Measurements from ENCODE around the gene S100A4.
A peak's percentile ranks its signal among the peaks of the same experiment; 100 is the strongest.
"Not testable (repeated sequence)": the region's sequence is repeated elsewhere in the genome, so short reads cannot be mapped to it uniquely, and the experiment has no call there.

Gene S100A4

DNA sequence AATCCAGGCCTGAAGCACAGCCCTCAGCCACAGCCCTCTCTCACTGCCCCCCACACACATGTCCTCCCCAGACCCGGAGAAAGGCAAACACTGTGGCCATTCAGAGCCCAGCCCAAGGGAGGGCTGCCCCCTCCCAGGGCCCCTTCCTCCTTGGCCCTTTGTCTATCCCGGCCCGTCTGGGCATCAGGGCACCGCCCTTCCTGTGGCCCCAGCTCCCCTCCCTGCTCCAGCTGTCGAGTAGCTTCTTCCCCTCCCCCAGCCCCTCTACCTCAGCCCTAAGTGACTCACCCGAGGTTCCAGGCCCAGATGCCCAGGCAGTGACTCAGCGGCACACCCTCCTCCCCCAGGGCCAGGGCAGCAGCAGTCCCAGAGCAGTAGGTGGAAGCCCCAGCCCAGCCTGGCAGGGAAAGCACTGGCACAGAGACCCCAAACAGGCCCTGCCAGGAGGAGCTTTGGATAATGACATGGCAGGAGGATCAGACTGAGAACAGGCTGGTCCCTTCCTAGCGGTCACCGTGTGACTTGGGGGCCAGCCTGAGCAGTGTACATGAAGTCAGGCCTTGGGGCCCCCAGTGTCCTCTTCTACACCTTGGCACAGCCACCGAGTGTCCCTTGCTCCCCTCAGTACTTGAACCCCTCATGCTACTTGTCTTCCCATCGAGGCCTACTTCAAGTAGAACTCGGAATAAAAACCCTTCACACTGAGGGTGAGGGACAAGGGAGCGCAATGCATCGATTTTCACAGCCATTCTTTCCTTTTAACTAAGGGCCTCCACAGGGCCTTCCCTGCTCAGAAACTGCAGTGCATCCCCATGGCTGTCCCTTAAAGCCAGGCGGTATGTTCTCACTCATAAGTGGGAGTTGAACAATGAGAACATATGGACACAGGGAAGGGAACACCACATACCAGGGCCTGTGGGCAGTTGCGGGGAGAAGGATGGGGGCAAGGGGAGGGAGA lies 21.1 kb upstream of the S100A4 start:
- peak; percentile 67 for DNase-seq

- DNase-seq: no peak
Measured at GRCh38 chr1:153565529-153566374, 20.1 kb upstream of the S100A4 start, which contains the start of gene S100A2. TSS of gene S100A2 (minus strand) at chr1:153565844. CDS start at chr1:153563877, 1,967 bp downstream.

DNA sequence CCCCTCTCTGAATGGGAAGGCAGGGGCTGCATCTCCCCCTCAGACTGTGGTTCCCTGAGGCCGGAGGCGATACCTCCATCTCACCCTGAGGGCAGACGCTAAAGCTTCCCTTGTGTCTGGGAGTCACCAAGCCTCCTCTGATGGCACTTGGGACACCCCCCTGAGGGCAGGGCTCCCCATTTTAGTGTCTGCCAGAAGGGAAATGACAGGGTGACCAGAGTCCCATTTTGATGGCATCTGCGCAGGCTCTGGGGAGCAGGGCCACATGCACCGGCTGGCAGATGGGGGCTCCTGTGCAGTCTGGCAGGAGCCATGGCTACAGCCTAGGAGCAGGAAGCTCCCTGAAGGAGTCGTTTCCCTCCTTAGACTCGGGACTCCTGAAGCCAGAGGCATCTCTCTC lies 18.4 kb upstream of the S100A4 start:
- DNase-seq: no peak

DNA sequence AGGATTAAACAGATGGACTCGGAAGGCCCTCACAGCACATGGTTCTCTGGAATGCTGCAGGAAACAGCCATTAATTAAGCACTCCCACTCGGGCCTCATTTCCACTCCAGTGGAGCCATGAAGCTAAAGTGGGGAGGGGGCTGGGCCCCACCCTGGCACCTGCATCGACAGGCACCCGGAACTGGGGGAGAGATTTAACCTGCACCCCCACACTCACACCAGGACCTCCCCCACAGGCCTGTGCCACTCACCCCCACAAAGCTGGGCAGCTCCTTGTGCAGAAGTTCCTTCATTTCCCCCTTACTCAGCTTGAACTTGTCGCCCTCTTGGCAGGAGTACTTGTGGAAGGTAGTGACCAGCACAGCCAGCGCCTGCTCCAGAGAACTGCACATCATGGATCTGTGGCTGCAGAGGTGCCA lies 17.9 kb upstream of the S100A4 start:
- no peak for DNase-seq

GRCh38 chr1:153562021-153562420 lies 16.4 kb upstream of the S100A4 start:
- DNase-seq: not testable (repeated sequence)

DNA sequence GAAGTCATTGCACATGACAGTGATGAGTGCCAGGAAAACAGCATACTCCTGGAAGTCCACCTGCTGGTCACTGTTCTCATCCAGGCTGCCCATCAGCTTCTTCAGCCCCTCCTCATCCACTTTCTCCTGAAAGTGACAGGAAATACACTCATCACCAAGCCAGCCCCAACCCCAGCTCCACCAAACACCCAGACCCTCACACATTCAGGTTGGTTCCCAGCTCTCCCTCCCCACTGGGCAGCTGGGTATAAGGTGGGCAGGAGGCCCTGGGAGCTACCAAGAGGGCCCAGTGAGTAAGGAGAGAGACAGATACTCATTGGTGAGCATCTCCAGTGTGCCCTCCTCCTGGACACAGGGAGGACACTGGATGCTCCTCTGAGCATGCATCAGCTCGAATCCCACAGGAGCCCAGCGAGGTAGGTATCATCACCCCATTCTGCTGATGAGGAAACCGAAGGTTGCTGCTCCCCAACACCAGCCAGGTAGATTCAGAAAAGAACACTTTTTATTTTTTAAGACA lies 15.9 kb upstream of the S100A4 start:
- DNase-seq: no peak

- no peak for DNase-seq
Measured at GRCh38 chr1:153560771-153561465, 15.3 kb upstream of the S100A4 start.

DNA sequence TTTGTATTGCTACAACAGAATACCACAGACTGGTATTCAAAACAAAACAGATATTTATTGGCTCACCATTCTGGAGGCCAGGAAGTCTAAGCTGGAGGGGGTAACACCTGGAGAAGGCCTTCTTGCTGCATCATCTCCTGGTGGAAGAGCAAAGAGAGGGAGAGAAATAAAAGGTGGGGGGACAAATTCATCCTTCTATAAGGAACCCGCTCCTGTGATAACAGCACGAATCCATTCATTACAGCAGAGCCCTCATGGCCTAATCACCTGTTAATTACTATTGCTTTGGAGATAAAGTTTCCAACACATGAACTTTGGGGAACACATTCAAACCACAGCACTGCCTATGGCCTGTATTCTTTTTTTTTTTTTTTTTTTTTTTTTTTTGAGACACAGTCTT lies 14.6 kb upstream of the S100A4 start:
- no peak for DNase-seq

- no peak for DNase-seq
Measured at GRCh38 chr1:153557877-153558276, 12.3 kb upstream of the S100A4 start.

DNA sequence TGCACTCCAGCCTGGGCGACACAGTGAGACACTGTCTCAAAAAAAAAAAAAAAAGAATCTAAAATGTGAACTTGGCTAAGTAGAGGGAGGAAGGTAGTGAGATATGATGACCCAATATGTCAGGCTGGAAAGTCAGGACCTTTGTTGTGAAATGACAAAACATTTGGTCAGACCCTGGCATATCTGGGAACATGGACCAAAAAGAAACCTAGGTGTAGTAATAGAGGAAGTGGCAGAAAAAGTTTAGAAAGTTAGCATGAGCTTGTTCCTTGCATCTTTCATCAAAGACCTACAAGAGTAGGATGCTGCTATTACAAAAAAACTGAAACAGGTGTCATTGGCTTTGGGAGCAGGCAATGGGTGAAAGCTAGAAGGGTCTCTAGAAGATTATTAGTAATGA lies 10.7 kb upstream of the S100A4 start:
- no peak for DNase-seq

GRCh38 chr1:153553830-153554541 lies 8.4 kb upstream of the S100A4 start:
- DNase-seq: no peak

DNA sequence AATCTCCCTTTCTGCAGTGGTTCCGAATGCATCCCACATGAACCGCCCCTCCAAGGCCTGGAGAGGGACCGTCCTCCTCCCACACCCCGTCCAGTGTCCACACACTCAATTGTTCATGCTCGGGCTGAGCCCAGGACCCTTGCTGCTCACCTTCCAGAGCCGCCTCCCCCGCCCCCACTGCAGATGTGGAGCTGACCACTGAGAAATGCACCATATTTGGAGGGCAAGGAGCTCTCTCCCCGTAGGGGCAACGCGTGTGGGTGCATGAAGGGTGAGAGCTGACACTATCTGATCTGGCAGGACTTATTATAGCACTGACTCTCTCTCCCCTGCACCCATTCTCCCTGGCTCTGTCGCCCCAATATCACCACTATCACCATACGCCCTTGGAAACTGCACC lies 7.5 kb upstream of the S100A4 start:
- no peak for DNase-seq

GRCh38 chr1:153552335-153552734 lies 6.7 kb upstream of the S100A4 start:
- DNase-seq: no peak

DNA sequence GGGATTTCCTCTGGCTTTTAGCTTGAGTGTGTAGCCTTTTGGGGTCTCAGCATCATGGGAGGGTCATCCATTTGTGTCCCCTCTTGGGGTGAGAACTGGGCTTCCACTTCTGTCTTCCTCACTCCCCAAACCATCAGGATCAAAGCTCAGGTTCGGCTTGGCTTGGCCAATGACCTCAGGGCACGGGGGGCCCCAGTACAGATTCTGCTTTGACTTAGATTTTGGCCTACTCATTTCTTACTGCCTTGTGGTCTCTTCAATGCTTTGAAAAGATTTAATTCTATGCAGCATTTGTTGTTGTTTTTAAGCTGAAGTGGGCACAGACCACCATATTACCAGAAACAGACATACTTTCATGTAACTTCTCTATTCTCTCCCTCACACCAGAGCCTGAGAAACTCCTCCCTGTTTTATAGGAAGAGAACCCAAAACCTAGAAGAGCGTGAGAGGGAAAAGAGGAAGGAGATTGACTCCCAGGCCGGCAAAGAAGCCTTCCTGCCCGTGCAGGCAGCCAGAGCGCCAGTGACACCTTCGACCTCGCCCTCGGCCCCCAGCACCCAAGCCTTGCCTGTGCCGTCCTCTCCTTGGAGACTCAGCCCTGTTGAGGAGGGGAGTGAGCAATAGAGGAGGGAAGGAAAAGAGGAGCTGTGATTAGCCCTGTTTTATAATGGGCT lies 5.4 kb upstream of the S100A4 start:
- no peak for DNase-seq

DNA sequence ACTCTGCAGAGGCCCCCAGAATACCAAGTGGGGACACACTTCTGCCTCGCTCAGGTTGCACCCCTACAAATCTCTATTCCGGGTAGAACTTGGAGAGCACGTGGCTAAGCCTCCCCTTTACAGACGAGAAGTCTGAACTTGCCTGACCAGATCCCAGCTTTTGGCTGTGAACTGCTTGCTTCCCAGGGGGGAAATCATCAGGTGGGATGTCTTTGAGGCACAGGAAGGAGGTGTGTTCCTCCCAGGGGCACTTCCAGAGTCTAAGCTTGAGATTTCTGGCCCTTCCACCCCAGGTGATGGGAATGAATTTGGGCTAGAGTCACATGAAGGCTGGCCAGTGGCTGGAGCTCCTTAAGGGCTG lies 4.8 kb upstream of the S100A4 start:
- no peak for DNase-seq

- no peak for DNase-seq
Measured at GRCh38 chr1:153549741-153550397, 4.3 kb upstream of the S100A4 start.

DNA sequence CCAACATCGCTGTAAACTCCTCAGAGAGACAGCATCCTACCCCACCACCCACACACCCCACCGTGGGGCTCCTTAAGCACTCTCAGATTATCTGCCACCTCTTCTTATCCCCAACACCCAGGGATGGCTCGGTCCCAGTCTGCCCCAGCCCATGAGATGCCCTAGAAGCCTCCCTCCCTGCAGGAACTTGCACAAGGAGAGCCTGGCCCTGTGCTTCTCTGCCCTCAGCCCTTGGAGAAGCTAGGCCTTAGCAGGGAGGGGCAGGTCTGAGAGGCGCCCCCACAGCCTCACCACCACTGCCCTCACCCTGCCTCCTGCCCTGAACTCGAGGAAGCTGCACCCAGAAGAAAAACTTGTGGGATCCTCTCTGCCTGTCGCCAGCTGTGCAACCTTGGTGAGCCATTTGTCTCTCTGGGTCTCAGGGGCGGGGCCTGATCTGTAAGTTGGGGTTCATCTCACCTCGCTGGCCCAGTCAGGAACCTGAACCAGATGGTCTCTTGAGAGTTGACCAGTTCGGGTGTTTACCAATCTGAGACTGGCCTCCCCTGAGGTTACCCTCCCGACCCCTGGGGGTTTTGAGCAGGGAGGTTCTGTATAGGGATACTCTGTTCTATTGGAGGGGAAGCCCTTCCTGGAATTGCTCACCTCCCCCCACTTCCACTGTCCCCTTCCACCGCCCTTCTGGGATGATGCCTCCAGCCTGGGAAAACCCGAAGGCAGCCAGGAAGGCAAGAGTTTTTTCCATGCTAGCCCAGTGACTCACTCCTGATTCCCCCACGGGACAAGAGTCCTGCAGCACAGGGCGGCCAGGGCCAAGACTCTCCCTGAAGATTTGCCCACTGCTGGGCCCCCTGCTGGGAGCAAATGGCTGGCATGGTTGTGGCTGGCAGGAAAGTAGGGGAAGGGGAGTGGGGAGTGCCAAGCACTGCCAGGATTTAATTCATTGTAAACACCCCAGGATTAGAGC lies 3.4 kb upstream of the S100A4 start, which contains the start of gene S100A3:
TSS of gene S100A3 (minus strand) at position 537 of the 967 bp plus-strand sequence. CDS start 773 bp downstream, outside the sequence.
- DNase-seq: no peak

DNA sequence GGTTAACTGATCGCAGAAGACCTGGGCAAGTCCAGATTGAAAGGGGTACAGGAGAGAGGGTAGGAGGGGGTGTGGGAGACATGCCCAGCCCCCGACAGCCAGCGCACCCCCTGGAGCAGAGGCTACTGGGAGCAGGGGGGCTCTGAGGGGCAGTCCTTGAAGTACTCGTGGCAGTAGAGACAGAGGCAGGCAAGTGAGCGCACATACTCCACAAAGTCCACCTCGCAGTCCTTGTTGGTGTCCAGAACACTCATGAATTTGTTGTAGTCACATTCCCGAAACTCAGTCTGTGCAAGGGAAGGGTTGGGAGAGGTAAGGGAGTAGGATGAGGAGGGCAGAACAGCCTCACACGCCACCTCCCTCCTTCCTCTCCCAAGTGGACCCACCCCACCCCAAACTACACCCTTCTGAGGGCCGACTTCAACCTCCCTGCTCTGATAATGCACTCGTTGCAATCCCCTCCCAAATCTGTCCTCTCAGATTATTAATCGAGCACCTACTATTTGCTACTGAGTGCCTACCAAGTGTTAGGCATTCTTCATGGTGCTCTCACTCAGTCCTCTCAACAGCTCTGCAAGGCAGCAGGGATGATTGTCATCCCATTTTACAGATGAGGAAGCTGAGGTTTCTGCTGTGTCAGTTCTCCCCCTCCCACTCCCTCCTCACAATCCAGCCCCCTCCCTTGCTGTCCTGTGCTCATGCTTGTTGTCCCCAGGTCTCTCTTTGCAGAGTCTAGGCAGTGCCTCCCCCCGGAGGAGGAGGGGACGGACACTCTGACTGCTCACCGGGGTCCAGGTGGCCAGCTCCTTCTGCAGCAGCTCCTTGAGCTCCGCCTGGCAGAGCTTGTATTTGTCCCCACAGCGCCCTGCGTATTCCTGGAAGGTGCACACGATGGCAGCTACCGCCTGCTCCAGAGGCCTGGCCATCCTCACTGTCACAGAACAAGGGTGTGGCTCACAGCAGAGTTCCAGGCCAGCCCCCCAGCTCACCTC lies 2.2 kb upstream of the S100A4 start:
- DNase-seq: no peak

Measured in T-helper 9 cell (primary cell).